HG02610 (cell line): ENCODE data around the gene GPC5.
"Not testable (repeated sequence)": the region's sequence is repeated elsewhere in the genome, so short reads cannot be mapped to it uniquely, and the experiment has no call there.

Source experiments
- ATAC-seq: cut with Tn5 transposase; IDR thresholded peaks from one replicate; pipeline ENCODE4 v1.9.1; 2021; ENCODE audit warnings: mild to moderate bottlenecking, moderate library complexity; ENCODE audit not compliant: unreplicated experiment

Gene GPC5

DNA sequence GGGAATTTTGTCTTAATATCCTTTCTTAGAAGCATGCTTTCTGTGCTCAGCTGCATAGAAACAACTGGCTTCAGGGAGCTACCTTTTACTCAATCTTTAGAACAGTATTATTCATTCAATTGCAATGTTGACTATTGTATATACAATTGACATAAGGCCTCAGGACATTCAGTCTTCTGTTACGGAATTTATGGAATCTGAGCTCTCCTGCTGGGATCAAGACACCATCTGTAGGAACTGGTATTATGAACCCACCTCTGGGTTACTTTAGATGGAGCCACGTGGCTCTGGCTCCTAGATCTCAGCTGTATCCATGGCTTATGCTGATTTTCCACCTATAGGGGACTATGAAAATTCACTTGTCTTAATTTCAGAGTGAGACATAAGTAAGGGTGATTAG, 1112.0 kb downstream of the GPC5 start:
- no peak for ATAC-seq

DNA sequence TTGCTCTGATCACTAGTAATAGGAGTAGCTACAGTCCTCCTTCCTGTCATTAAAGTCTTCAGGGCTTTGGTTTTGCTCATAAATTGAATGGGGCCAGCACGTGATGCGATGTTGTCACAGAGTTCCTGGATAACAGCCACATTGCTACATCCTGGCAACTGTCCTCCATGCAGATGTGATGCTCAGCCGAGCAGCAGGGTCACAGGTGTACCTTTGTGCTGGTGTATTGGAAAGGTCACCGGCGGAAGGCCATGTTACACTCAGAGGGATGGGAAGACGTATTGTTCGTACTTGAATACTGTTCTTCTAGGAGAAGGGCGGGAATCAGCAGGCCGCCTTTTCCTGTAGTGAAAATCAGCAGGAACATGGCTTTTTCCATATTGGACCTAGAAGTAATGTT, 1114.4 kb downstream of the GPC5 start:
- no peak for ATAC-seq

DNA sequence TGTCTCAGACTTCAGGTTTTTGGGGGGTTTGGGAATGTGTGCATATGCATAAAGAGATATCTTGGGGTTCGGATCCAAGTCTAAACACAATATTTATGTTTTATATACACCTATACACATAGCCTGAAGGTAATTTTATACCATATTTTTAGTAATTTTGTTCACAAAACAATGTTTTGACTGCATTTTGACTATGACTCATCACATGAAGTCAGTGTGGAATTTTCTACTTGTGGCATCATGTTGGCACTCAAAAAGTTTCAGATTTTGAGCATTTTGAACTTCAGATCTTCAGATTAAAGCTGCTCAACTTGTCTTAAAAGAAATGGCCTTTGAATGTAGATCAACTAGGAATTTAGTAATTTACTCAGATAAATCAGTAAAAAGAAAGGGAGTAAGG, 1115.3 kb downstream of the GPC5 start:
- ATAC-seq = no peak

DNA sequence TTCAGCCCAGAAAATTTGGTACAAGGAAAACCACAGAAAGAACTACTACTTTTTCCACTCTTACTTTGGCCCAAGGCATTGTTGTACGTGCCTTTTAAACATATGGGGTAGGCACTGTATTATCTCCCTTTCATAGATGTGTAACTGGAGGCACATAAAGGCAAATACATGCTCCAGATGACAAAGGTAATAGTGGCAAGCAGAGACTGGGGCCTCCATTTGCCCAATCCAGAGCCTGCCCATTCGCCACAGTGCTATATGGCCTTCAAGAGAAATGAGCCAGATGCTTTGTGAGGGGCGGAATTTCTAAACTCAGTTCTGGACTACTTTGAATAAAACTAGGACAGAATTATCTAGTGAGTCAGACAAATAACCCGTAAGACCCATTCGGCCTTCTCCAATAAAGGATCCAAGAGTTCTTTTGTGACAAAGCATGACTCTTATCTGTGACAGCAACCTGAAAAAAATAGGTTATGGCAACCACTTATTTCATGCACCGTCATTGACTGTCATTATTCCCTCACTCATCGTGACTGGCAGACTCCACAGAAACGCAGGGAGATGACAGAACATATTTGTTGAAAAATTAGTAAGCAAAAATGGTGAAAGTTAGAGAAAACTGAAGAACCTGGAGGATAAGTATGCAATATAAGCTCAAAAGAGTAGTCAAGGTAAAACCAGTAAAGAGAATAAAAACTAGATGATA, 1116.2 kb downstream of the GPC5 start:
- ATAC-seq = no peak

DNA sequence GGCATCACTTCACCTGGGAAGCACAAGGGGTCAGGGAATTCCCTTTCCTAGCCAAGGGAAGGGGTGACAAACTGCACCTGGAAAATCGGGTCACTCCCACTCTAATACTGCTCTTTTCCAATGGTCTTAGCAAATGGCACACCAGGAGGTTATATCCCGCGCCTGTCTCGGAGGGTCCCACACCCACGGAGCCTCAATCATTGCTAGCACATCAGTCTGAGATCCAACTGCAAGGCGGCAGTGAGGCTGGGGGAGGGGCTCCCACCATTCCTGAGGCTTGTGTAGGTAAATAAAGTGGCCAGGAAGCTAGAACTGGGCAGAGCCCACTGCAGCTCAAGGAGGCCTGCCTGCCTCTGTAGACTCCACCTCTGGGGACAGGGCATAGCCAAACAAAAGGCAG, 1118.5 kb downstream of the GPC5 start:
- not testable (repeated sequence) for ATAC-seq

DNA sequence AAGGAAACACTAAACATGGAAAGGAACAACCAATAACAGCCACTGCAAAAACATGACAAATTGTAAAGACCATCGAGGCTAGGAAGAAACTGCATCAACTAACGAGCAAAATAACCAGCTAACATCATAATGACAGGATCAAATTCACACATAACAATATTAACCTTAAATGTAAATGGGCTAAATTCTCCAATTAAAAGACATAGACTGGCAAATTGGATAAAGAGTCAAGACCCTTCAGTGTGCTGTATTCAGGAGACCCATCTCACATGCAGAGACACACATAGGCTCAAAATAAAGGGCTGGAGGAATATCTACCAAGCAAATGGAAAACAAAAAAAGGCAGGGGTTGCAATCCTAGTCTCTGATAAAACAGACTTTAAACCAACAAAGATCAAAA, 1120.2 kb downstream of the GPC5 start:
- ATAC-seq = not testable (repeated sequence)

DNA sequence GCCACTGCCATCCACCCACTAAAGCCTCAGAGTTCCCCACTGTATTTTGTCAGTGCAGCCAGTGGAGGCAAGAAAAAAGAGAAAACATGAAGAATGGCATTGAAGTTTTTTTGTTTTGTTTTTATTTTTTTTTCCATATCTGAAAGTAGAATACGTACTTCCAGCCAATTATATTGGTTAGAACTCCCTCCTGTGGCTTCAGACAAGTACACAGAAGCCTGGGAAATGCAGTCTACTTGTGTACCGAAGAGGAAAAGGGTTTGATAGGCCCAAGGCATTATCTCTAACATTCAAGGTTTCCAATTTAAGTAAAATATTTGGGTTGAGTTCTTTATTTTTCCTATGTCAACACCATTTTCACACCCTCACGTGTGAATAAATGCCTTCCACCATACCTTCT, 1131.9 kb downstream of the GPC5 start:
- no peak for ATAC-seq

DNA sequence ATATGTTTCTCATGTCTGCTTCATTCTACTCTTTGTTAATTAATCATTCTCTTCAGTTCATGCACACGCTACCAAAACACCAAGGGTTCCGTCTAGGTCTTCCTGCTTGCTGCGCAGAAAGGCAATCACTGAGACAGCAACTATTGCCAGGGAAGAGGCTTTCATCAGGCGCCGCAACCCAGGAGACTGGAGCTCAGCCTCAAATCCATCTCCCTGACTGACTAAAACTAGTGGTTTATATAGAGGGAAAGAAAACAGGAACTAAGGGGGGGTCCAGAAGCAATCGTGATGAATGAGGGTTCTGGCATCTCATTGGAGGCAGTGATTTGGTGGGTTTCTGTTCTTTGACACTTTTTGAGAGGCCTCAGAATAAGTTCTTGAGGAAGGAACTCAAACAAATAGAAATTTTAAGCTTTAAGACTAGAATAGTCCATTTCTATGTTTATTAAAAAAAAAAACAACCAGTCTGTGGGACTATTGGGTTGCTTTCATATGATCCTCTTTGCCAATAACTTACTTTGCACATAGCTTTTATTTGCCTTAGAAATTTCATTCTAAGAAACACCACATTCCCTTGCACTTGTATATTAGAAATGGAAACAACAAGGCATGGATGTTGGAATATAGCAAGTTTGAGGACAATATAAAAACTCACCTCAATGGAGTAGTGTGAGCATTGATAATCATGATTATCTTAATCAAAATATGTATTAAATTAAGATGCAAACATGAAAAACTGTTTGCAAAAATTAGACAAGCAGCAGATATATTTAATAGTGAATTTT, 1137.0 kb downstream of the GPC5 start:
- ATAC-seq = no peak

DNA sequence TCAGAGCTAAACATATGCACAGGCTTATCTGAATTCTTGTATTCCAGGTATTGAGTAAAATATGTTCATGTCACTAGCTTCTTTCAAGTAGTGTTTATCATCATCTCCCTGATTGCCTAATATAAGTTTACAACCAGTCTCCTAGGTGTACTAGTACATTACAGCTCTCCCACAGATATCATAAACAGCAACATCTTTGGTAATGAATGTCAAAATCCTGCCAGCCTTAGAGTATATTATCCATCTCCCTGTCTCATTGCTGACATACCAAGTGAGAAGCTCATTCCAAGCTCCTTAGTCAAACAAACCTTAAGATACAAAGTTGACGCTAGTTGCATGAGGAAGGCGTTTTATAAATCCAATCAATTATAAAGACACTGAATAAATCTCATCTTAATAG, 1139.0 kb downstream of the GPC5 start:
- ATAC-seq = no peak

DNA sequence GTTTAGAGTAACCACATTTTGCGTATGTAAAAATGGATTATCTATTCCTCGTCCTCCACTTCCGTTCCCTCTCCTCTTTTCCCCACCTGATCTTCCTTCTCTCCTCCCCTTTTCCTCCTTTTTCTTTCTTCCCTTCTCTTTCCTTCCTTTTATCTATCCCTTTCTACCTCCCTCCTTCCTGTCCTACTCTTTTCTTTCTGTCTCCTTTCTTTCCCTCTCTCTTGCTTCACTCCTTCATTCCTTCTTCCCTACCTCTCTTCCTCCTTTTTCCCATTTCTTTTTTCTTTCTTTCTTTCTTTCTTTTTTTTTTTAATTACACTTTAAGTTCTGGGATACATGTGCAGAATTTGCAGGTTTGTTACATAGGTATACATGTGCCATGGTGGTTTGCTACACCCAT, 1139.7 kb downstream of the GPC5 start:
- ATAC-seq = no peak

DNA sequence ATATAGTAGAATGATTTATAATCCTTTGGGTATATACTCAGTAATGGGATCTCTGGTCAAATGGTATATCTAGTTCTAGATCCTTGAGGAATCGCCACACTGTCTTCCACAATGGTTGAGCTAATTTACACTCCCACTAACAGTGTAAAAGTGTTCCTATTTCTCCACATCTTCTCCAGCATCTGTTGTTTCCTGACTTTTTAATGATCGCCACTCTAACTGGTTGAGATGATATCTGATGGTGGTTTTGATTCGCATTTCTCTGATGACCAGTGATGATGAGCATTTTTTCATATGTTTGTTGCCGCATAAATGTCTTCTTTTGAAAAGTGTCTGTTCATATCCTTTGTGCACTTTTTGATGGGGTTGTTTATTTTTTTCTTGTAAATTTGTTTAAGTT, 1140.7 kb downstream of the GPC5 start:
- not testable (repeated sequence) for ATAC-seq

DNA sequence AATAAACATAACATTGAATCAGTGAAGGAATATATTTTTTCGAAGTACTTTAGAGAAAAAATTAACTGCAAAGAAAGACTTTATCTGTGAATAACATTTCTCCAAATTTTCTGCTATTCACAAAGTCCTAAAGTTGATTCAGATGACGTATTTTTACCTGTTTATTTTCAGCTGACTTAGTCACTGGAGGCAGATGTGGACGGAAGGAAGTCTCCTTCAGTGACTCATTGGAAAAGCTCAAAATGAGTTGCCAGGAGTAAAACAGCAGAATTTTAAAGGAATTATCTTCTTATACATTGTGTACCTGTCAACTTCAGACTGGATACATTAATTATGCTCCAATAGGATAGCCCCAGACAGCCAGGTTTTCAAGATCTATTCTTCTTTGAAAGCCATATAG, 1148.8 kb downstream of the GPC5 start:
- no peak for ATAC-seq

DNA sequence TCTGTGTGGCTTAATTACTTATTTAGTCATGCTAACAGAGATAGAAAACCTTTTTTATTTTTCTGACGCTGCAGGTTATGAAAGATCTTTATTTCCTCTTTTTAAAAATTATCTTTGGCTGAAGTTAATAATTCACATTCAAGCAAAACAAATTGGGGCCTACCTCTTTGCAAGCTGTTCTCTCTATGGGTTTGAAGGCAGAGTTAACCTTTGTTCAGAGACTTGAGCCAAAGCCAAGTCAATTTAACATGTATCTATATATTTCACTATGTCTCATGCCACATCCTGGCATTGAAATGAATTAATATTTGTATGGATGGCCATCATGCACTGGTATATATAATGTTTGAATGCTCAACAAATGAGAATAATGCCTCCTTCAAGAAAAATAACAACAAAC, 1150.9 kb downstream of the GPC5 start:
- no peak for ATAC-seq

DNA sequence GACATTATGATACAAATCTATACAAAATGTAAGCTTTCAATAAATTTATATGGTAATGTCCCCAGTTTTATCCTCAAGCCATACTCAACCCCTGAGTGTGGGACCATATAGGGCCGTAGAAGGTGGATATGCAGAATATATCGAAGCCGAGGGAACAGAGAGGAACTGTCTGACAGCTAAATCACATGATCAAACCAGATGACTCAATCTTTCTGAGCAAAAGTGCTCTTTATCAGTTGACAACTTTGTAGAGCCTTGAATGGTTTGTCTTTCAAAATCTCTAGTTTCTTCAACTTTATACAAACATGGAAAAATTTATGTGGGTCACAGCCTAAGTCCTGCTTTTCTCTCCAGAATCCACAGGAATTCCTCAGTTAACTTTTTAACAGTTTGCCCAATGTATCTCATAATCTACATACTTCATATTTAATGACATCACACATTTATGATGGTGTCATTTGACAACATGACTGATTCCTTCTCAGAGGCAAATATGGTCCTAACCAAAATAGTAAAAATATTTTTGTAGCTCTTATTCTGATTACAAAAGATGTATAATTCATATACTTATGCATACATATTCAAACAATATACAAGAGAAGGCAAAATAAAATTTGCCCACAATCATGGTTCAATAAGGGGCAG, 1155.2 kb downstream of the GPC5 start:
- no peak for ATAC-seq

DNA sequence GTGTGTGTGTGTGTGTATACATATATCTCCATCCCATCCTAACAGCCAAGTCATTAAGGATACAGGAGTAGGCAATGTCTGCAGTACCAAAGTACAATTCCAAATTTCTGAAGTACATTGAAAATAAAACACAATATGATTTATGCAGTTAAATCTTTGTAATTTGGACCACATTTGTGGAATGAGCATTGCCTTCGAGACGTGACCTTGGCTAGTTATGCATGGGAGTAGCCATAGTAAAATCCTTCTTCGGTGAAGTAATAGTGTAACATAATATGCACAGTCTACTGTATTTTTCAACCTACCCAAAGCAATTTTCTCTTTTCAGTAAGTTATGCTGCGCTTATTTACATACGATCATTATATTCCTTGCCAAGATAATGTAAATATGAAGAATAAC, 1162.5 kb downstream of the GPC5 start:
- ATAC-seq = no peak

DNA sequence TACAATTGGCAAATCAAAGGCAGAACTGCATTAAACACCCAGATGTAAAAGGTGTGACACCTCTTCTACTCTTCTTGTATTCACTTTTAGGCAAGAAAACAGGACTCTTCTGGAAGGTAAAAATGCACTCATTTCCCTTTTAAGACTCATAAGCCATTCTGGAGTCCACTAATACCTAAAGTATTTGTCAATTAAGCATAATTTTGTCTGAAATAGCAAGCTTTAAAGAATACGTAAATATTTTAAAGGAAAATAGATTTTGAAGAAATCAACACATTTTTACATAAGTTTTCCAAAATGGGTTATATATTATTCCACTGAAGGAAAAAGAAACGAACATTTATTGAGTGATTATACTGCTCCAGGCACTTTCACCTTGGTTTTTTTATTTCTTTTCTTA, 1166.5 kb downstream of the GPC5 start:
- no peak for ATAC-seq

DNA sequence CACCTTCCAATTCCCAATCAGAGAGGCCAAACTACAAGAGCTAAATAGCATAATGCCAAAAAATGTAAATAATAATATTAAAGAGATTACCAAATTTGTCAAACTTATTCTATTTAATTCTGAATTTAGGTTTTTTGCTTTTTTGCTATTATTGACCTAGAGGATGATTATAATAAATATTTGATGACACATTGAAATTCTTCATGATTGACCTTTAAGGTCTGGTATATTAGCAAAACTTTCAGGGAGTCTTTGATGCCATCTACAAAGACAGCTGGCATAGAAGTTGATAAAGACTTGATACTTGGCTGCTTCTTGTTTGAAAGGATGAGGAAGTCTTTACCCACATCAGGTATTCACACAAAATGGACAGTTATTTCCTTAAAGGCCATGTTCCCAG, 1168.3 kb downstream of the GPC5 start:
- ATAC-seq = no peak

DNA sequence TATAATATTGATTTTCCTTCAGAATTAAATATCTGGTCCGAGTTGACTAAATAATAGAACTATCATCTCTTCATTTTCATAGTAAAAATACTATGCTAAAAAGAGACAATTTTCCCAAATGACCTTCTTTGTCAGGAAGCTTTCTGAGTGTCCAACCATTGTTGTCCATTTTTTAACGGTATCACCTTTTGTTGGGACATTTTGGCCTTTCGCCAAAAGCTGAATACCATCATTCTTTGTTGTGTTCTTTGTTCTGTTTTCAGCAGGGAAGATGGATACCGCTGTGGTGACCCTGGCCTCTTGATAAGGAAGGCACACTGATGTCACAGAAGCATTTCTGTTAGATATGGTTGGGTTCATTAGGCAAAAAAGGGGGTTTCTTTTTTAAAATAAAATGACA, 1173.8 kb downstream of the GPC5 start:
- no peak for ATAC-seq

DNA sequence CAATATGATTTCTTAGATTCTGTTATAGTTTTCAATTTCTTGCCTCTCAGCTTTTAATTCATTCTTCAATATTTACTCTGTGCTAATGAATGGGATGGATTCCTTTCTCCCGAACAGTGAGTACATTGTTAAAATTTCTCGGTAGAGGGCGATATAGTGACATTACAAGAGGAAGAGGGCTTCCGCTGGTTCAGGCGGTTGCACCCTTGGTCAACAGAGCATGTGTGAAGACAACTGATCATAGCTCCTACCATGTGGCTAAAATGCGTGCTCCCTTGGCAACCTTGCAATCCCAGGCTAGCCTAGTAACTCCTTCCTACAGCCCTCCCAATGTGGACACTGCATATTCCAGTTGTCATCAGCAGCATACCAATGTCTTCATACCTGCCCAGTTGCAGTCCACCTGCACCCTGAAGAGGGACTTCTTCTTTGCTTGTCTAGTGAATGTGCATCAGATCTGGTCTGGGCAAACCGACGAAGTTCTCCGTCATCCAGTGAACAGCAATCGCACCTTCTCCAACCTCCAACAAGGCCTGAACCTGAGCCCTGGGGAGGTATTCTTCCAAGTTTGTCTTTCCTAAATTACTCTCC, 1175.1 kb downstream of the GPC5 start:
- ATAC-seq = peak; percentile 97

DNA sequence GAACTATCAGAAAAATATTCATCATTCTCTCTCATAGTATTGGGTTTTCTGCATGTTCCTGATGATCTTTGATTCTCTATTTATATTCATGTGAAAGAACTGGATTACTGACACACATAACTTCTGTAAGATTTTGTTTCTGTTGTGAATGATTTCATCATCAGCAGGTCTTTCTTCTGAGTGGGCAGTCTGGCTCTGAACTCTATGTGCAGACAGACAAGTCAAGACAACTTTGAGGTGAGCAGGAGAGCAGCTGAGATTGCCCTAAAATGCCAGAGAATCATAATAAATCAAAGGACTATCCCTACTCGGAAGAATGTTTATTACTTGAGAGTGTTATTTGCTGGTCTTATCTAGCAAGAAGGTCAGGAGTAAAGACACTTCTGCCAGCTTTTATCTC, 1176.1 kb downstream of the GPC5 start:
- no peak for ATAC-seq

DNA sequence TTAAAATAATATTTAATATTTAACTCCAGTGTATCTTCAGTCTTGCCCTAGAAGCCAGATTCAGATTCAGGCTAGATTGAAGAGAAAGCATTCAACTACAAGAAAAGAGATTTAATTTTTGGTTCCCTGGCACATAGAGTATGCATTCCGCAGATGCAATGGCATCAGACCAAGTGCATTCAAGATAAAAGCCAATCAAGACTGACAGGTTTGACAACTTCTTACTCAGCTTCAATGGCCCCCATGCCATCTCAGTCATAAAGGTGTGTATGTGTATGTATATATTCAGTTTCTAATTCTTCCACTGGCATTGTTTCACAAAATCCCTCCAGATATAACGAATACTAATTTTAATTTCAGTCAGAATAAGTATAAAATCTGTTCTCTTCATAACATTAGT, 1177.4 kb downstream of the GPC5 start:
- no peak for ATAC-seq

DNA sequence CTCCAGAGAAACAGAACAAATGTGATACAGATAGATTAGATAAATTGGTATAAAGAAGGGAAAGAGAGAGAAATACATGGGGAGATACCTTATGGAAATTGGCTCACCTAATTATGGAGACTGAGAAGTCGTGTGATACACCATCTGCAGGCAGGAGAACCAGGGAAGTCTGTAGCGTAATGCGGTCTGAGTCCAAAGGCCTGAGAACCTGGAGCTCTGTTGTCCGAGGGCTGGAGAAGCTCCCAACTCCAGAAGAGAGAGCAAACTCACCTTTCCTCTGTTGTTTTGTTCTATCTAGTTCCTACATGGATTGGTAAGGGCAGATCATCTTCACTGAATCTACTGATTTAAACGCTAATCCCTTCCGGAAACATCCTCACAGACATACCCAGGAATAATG, 1179.9 kb downstream of the GPC5 start:
- no peak for ATAC-seq
